GM04504 (cell line): ENCODE results near the gene SPATS2.

Source experiments
- DNase-seq: peaks from one replicate; pipeline ENCODE4 v3.0.0-alpha.2; 2012; ENCODE audit warnings: low read depth

SPATS2 gene

DNA sequence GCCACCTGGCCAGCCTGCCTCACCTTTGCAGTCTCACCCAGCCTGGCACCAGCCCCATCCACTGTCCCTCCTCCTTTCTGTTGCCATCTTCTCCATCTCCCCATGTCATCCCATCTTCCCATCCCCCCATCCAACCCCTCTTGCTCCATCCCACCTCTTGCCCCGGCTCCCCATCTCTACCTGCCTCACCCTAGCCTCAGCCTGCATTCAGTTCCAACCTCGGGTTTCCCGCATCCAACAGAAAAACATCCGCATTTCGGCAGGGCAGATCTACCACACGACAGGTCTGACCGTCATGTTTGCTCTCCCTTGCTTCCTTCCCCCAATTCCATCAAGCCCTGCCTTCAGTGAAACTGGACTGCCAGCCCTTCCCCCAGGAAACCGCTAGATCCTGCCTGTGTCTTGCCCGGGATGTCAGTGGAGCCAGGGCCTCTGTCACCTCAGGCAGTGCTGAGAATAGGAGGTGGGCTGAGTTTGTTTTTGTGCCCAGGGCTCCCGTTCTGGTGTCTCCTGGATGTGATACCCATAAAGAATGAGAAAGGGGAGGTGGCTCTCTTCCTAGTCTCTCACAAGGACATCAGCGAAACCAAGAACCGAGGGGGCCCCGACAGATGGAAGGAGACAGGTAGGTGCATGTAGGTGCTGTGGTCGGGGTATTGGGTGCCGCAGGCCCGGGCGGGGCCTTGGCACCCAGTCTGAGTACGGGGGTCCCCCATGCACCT is 174.0 kb downstream of the SPATS2 start:
- no peak for DNase-seq

DNA sequence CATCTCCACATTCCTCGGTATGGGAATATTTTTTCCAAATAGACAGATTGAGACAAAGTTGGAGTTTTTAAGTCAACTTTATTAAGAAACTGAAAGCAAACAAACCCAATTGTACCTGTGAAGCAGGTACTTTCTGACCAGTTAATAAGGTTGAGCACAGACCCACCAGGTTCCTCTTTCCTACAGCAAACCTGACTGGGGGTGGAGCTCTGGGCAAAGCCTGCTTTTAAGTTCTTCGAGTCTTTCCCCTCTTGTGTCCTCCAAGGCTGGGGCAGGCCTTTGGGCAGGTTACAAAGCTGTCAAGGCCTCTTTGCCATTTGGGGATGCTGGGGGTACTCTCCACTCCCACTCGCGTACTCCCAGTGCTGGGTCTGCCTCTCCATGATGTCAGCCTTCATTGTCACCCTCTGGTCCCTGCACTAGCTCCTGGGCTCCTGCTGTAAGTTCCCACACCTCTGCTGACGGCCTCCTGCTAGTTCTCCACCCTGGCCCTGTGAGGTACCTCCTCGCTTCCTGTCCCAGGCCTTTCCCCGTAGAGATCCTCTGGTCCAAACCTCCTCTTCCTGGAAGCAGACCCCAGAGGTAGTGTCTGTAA is 174.7 kb downstream of the SPATS2 start:
- no peak for DNase-seq

- no peak for DNase-seq
Observed at GRCh38 chr12:49542592-49543160, 175.4 kb downstream of the SPATS2 start.

DNA sequence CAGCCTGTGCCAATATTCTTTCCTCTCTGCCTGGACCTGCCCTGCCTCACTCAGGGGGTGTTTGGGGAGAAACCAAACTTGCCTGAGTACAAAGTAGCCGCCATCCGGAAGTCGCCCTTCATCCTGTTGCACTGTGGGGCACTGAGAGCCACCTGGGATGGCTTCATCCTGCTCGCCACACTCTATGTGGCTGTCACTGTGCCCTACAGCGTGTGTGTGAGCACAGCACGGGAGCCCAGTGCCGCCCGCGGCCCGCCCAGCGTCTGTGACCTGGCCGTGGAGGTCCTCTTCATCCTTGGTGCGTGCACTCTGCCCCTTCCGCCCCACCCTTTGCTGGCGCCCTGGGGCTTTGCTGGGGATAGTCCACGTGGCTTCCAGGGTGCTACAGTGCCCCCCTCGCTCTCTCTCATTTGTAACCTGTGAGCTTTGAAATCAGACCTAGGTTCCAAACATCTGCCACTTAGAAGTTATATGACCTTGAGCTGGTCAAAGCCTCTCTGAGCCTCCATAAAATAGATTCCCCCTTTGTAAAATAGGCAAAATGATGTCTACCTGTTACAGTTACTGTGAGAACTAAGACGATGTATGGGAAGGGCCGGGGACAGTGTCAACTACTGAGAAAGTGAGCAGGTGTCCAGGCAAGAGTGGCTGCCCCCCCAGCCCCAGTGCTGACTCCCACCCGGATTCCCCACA is 176.1 kb downstream of the SPATS2 start:
- no peak for DNase-seq

GRCh38 chr12:49543914-49544815 is 176.9 kb downstream of the SPATS2 start:
- no peak for DNase-seq

DNA sequence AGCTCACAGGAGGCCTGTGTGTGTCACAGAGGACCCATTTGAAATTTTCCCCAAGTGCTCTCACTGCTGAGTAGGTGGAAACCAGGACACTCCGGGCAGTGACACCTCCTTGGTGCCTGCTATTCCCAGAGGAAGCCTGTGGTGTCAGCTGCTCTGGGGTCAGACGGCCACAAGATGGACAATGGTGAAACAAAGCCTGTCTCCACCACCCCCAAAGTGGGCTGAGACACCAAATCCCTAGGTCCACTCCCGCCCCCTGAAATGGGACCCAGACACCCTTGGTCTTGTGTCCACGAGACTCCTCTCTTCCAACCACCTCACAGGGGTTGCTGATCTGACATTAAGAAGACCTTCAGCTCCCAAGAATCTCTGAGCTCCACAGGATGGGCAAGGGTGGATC is 178.6 kb downstream of the SPATS2 start:
- DNase-seq = no peak

DNA sequence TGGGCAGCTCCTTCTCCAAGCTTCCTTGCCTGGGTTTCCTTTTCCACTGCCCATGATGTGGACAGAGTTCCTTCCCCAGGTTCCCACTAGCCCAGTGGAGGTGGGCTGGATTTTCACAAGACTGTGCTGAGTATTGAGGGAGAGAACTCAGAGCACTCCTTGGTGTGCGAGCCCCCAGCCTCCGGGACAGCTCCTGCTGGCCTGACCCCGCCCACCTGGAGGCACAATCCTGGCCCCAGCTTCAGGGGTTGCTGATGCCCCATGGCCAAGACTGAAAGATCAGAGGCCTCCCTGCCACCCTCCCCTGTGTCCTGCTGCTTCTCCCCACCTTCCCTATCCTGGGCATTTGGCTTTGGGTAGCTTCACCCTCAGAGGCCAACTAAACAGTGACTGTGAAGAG is 179.2 kb downstream of the SPATS2 start:
- DNase-seq = no peak

DNA sequence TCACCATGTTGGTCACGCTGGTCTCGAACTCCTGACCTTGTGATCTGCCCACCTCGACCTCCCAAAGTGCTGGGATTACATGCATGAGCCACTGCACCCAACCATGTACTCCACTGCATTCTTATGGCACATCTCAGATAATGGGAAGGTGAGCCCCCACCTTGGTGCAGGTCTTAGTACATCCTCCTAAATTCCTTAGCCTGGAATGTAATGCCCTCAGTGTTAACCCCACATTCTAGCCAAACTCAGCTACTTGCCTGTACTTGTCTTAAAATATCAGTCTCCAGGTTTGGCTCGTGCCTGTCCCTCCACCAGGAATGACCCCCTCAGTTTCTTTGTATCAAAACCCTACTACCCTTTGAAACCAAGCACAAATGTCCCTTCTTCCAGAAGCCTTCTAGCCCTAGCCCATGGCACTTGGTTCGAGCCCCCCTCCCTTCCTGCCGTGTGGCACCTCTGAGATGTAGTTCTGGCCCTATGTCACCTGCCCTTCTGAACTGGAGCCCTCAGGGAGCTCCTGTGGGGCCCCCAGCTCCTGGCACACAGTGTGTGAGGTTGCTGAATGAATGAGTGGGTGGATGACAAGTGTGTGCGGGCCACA is 179.9 kb downstream of the SPATS2 start:
- DNase-seq = no peak

DNA sequence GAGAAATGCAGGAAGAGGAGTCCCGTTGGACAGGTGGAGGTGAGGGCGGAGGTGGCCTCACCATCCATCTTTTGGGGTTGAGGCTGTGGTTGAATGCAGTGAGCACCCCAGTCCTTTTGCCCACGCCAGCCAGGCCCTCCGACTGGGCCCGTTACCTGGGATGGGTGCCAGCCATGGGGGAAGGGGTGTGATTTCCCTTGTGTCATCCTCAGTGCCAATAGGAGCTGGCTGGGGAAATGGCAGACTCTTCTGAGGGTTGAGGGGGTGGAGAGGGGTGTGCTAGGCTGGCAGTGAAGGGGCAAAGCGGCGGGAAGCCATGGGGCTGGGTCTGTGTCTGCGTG is 181.2 kb downstream of the SPATS2 start:
- DNase-seq = no peak

GRCh38 chr12:49548822-49549648 is 181.8 kb downstream of the SPATS2 start:
- no peak for DNase-seq

- DNase-seq = no peak
Observed at GRCh38 chr12:49549735-49550692, 182.8 kb downstream of the SPATS2 start.

DNA sequence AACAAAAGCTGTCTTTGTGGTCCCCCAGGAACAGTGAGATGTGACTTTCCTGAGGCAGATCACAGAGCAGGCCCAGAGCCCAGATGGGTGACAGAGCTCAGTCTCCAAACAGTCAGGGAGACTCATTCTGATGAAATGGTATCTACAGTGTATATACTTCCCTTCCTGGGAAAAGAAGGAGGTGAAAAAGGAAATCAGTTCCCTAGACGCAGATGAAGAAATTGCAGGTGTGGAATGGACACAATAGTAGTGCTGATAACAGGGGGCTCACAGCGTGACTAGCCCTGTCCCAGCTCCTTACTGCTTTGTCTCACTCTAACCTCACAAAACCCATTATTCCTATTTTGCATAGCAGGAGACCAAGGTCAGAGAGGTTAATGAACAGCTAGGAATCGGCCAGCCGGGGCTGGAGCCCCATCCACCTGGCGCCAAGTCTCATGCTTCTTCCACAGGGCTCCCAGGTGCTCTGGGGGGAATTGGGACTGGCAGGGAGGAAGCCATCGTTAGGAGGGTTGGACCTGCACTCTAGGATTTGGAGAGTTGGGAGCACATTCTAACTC is 183.5 kb downstream of the SPATS2 start:
- no peak for DNase-seq

DNA sequence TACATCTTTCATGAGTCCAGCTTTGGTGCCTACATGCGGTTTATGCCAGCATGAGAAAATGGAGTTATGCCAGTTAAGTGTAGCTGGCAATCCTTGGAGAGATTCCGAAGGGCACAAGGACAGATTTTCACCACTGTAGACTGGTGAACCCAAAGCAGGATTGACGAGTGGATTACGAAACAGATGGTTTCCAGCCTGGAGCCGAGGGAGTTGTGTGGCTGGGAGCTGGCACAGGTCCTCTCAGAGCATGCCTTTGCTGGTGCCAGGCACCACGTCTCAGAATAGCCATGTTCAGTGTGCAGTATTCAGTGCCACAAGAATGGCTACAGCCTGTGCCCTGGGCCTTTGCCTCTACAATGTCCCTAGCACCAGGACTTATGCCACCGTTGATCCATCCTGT is 184.8 kb downstream of the SPATS2 start:
- no peak for DNase-seq

- DNase-seq = no peak
Observed at GRCh38 chr12:49552425-49552824, 185.2 kb downstream of the SPATS2 start.

- no peak for DNase-seq
Observed at GRCh38 chr12:49552899-49553298, 185.6 kb downstream of the SPATS2 start.

- DNase-seq = no peak
Observed at GRCh38 chr12:49553512-49554088, 186.3 kb downstream of the SPATS2 start.

GRCh38 chr12:49554266-49554665 is 187.0 kb downstream of the SPATS2 start:
- no peak for DNase-seq

GRCh38 chr12:49555631-49556390 is 188.5 kb downstream of the SPATS2 start:
- no peak for DNase-seq
